ENCODE data around the gene SYNDIG1.

DNA sequence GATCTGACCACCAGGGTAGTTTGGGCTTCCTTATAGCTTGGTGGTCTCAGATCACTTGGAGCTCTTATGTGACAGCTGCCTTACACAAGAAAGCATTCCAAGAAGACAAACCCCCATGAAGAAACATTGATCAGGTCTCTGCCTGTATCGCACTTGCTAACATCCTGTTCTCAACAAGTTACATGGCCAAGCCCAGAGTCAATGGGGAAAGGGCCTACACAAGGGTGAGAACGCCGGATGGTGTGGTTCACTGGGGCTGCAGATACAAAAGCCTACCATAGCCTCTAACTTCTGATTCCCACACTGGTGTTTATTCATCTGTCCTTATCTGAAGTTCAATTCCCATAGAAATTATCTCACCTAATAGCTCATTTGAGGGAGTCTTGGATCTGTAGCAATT is 235.5 kb downstream of the SYNDIG1 start:
- no peak for TF ChIP-seq JUND (IDR thresholded peaks at IDR 0.05)
- TF ChIP-seq, protein P1, sequence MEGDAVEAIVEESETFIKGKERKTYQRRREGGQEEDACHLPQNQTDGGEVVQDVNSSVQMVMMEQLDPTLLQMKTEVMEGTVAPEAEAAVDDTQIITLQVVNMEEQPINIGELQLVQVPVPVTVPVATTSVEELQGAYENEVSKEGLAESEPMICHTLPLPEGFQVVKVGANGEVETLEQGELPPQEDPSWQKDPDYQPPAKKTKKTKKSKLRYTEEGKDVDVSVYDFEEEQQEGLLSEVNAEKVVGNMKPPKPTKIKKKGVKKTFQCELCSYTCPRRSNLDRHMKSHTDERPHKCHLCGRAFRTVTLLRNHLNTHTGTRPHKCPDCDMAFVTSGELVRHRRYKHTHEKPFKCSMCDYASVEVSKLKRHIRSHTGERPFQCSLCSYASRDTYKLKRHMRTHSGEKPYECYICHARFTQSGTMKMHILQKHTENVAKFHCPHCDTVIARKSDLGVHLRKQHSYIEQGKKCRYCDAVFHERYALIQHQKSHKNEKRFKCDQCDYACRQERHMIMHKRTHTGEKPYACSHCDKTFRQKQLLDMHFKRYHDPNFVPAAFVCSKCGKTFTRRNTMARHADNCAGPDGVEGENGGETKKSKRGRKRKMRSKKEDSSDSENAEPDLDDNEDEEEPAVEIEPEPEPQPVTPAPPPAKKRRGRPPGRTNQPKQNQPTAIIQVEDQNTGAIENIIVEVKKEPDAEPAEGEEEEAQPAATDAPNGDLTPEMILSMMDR (IDR thresholded peaks at IDR 0.05) = no peak
- no peak for TF ChIP-seq MXI1 (IDR thresholded peaks at IDR 0.05; ENCODE audit: low read depth, low read length)
- TF ChIP-seq, protein P2, sequence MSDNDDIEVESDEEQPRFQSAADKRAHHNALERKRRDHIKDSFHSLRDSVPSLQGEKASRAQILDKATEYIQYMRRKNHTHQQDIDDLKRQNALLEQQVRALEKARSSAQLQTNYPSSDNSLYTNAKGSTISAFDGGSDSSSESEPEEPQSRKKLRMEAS (IDR thresholded peaks at IDR 0.05; ENCODE audit: low read depth) = no peak
- TF ChIP-seq TCF12 (IDR thresholded peaks at IDR 0.05) = no peak
- no peak for TF ChIP-seq POLR2AphosphoS5 (IDR thresholded peaks at IDR 0.05; ENCODE audit: low read depth, low read length)
- no peak for TF ChIP-seq EZH2phosphoT487 (IDR thresholded peaks at IDR 0.05; ENCODE audit: borderline replicate concordance, low read depth)
- TF ChIP-seq RFX5 (IDR thresholded peaks at IDR 0.05; ENCODE audit: low read length) = no peak

Data from SK-N-SH (cell line).